ENCODE results near the gene RASGRF1. TPM values are rescaled to one million over a fixed set of nuclear protein-coding genes. Genes with fewer than 3 reads are reported as not detected.

RASGRF1 gene
- total RNA-seq, 1 donor from 2014 or later, result not detected

GRCh38 chr15:79050341-79050740 is 40.2 kb downstream of the RASGRF1 start:
- intact Hi-C loops (cut with DNase I), result no loop called here
- ATAC-seq (no peak), DNase-seq (ENCODE audit: missing footprints) (no peak)

DNA sequence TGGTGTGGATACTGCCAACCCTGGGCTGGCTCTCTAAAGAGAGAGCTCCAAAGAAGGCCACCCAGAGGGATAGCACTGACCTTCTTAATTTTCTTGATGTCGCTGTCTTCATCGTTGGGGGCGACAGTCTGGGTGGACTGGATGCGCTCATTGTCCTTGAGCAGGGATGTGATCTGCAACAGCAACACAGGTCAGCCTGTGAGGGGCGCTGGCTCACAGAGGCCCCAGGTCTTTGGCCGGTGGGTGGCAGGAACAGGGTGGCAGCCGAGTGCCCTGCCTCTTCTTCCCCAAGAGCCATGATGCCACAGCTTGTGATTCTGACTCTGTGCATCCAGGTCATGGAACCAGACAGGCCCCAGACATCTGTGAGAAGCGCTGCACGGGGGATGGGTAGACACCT is 41.2 kb downstream of the RASGRF1 start:
- intact Hi-C loops (cut with DNase I), result no loop called here
- DNase-seq (ENCODE audit: missing footprints), result no peak
- ATAC-seq, result no peak

DNA sequence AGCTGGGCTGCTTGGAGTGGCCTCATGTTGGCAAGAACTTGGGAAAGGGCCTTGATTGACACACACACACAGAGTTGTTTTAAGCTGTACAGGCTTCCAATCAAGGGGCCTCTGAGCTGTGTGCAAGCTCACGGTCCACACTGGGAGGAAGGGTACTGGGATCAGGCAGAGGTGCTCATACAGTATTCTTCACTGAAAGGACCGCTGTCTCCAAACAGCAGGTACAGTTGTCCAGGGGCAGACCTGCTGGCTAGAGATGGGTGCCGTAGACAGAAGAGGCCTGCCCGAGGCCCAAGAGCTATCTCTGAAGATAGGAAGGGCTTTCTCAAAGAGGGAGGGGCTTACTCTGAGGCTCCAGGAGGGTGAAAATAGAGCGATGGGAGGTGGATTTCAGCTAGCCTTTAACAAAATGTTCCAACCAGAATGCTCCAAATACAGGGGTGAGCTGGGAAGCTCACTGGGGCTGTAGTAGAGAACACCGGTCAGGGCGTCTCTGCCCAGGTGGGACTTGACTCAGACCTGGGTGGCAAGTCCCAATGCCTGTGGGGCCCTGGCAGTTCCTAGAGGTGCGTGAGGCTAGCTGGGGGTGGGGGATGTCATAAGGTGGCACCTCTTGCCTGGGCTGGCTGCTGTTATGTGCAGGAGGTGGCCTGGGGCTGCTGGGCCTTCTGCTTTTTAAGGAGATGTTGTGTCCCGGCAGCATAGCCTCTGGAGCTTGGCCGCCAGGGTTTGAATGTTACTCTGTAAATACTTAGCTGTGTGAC is 42.7 kb downstream of the RASGRF1 start:
- intact Hi-C loops (cut with DNase I), result no loop called here
- no peak for DNase-seq (ENCODE audit: missing footprints)
- ATAC-seq, result no peak

- intact Hi-C loops (cut with DNase I), result no loop called here
- no peak for ATAC-seq
- DNase-seq (ENCODE audit: missing footprints), result no peak
Measured at GRCh38 chr15:79046691-79047404, 43.7 kb downstream of the RASGRF1 start.

DNA sequence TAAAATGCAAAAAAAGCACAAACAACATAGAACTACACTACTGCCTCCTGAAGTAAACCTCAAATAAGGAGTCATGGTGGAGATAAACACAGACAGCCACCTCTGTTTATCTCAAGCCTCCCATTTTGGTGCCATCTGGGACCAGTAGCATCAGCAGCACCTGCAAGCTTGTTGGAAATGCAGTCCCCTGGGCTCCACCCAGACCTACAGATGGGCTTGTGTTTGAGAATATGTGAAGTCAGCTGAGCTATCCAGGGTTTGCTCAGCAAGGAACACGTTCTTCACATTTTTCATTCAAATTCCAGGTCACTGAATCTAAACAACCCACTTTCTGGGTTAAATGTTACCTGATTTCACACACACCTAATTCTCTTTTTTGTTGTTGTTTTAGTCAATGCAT is 45.5 kb downstream of the RASGRF1 start:
- intact Hi-C loops (cut with DNase I), result no loop called here
- ATAC-seq (no peak), DNase-seq (ENCODE audit: missing footprints) (no peak)

GRCh38 chr15:79042213-79042928 is 48.2 kb downstream of the RASGRF1 start:
- ATAC-seq (no peak), DNase-seq (ENCODE audit: missing footprints) (no peak)
- intact Hi-C loops (cut with DNase I), result no loop called here

GRCh38 chr15:79041601-79042168 is 48.9 kb downstream of the RASGRF1 start:
- no peak for DNase-seq (ENCODE audit: missing footprints)
- intact Hi-C loops (cut with DNase I), result no loop called here
- ATAC-seq, result no peak

- DNase-seq (ENCODE audit: missing footprints) (no peak), ATAC-seq (no peak)
- intact Hi-C loops (cut with DNase I), result no loop called here
Measured at GRCh38 chr15:79037848-79038247, 52.7 kb downstream of the RASGRF1 start.

DNA sequence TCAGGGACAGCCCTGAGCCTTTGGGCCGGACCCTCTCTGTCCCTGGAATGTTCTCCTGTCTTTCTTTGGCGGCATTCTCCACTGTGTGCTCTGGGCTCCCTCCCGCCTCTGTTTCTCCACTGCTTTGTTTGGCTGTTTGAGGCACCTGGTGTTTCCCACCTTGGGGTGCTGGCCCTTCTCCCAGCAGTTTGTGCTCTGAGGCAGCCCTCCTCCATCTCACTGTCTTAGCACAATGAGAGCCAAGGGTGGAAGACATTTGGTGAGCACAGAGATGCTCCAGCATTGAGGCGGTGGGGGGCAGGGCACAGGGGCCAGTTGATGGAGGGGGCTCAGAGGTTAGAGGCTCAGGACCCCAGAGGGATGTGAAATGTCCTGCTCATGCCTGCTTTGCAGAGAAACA is 54.3 kb downstream of the RASGRF1 start:
- no peak for DNase-seq (ENCODE audit: missing footprints)
- intact Hi-C loops (cut with DNase I), result no loop called here
- ATAC-seq, result no peak

- DNase-seq (ENCODE audit: missing footprints) (no peak), ATAC-seq (no peak)
- intact Hi-C loops (cut with DNase I), result no loop called here
Measured at GRCh38 chr15:79035814-79036213, 54.8 kb downstream of the RASGRF1 start.

DNA sequence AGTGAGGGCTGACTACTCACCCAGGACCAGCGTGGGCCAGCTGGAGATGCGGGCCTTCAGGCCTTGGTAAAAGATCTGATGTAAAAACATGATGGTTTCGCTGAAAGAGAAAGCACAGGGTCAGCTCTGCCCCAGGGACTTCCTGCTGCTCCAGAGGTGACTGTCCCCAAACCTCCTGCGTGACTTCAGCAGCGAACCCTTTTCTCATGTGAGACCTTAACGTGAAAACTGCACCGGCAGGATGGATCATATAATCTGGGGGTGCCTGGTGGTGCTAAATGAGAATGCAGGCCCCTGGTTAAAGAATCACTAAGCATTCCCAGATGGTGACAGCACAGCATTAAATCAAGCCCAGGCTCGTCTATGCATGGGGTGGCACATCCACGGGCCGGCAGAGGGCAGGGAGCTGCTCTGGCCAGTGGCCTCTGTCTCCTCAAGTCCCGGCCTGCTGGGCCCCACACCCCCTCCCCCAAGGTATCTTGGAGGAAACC is 55.4 kb downstream of the RASGRF1 start:
- no peak for ATAC-seq
- intact Hi-C loops (cut with DNase I), result no loop called here

GRCh38 chr15:79034284-79034683 is 56.3 kb downstream of the RASGRF1 start:
- intact Hi-C loops (cut with DNase I), result no loop called here
- ATAC-seq (no peak), DNase-seq (ENCODE audit: missing footprints) (no peak)

More for the DNA sequence above, 55.4 kb downstream of the RASGRF1 start:
- no peak for DNase-seq (ENCODE audit: missing footprints)

GRCh38 chr15:79032656-79033055 is 57.9 kb downstream of the RASGRF1 start:
- intact Hi-C loops (cut with DNase I), result no loop called here
- no peak for ATAC-seq
- DNase-seq (ENCODE audit: missing footprints), result no peak

DNA sequence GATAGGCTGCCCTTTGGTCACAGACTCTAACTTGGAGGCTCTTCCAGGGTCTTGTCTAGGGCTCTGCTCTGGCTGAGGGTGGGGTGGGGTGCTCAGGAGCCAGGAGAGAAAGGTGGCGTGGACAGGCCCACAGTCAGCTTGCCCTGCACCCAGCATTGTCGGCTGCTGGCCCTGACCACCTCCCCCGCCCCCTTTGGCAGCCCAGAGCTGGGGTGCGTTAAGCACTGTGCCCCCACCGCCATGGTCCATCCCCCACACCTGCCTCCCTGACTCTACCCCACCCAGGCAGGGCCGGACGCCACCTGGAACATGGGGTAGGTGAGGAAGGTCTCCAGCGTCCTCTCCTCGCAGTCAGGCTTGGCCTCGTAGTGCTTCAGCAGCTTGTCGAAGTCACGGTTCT is 58.8 kb downstream of the RASGRF1 start:
- no peak for ATAC-seq
- DNase-seq (ENCODE audit: missing footprints), result no peak
- intact Hi-C loops (cut with DNase I), result no loop called here

DNA sequence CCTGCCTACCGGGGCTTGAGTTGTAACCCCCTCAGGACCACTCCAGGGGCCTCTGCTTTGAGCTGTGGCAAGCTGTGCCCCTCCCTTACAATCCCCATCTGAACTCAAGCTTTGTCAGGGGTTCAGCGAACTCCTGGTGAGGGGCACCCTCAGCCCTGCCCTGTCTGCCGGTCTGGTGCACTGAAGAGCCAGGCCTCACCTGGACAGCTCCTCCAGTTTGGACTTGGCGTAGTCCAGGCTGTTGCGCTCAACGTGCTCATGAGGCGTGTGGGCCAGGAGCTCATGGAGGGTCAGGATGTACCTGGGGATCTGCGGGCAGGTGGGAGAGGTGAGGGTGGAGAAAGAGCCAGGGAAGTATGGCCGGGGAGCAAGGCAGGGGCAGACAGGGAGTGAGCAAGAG is 59.4 kb downstream of the RASGRF1 start:
- ATAC-seq (no peak), DNase-seq (ENCODE audit: missing footprints) (no peak)

DNA sequence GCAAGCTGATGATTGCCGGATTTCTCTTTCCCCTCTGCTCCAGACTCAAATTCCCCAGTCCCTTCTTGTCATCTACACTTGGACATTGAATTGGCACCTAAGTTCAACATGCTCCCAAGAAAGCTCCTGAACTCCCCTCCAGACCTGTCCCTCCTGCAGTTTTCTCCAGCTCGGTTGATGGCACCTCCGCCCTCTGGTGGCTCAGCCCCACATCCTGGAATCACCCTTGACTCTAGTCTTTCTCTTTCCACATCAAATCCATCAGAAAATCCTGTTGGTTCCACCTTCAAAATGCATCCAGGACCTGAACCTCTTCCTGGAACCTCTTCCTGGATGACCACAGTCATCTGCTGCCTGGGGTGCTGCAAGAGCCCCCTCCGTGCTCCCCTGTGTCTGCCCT is 60.1 kb downstream of the RASGRF1 start:
- ATAC-seq (no peak), DNase-seq (ENCODE audit: missing footprints) (no peak)
- intact Hi-C loops (cut with DNase I), result no loop called here

More for the DNA sequence above, 59.4 kb downstream of the RASGRF1 start:
- intact Hi-C loops (cut with DNase I), result no loop called here

DNA sequence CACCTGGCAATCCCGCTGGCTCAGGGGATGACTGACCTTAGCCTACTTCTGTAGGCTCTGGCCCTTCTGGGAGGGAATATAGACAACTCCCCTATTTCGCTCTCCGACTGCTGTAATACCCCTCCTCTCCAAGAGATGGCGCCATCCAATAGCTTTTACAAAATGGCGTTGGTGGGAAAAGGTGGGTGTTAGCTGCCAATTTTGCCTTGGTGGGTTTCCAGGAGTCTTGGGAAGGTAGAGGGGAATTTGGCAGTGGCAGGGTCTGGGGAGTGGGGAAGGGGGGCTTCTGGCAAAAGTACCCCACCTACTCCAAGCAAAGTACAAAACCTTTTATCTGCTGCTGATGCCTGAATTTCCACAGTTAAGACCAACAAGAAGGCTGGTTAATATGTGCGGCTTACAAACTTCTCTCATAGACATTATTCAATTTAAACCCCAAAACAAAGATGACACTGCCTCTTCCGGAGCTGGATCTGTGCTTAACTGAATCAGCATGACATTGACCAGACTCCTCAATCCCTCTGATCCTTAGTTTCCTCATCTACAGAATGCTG is 62.1 kb downstream of the RASGRF1 start:
- intact Hi-C loops (cut with DNase I), result loop anchor here (1.0 kb wide), 1 partner anchor 156 kb away; no protein-coding TSS in a partner anchor
- DNase-seq (ENCODE audit: missing footprints) (no peak), ATAC-seq (peak; percentile 26)

DNA sequence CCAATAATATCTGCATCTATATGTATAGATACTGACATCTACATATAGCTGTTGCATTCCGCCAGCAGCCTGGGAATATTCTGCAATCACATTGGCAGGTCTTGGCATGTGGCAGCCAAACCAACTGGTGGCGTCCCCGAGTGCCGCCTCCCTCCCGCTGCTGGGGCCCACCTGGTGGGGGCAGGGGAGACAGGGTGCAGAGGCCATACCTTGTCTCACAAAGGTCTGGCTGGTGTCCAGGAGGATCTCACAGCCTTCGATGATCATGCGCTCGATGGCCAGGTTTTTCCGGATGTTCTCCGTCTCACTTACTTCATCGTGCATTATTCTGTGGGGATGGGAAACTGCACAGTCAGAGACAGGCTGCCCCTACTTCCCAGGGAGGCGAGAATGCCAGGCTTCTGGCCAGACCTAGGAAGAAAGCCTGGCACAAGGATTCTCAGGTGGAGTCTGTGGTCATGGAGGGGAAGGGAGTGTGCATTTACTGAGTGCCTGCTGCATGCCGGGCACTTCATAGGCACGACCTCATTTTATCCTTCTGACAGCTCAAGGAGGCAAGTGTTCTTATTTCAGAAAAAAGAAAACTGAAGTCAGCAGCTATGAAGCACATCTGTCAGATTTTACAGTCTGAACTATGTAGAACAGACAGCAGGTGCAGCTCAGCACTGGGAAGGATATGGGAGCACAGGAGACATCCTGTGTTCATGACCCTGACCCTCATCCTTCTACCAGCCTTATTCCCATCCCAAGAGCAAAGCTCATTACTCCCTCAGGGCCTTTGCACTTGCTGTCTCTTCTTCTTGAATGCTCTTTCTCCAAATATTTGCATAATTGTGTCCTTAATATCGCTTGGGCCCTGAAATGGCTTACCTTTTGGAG is 62.8 kb downstream of the RASGRF1 start:
- DNase-seq (ENCODE audit: missing footprints) (no peak), ATAC-seq (no peak)
- intact Hi-C loops (cut with DNase I), result loop anchor here (1.0 kb wide), 1 partner anchor 157 kb away; no protein-coding TSS in a partner anchor

Measured in Right ventricle myocardium inferior (tissue), 1 donor.